HL-60 (cell line): ENCODE measurements around the gene CIAO1.

ENCODE experiments used
- CTCF ChIP-seq: IDR thresholded peaks from one replicate; pipeline ENCODE4 v1.5.1; 2011; ENCODE audit warnings: low read length, control low read depth, inconsistent platforms; ENCODE audit not compliant: insufficient read depth
- REST ChIP-seq: IDR thresholded peaks from 2 replicates; pipeline ENCODE4 v1.6.1; 2012; ENCODE audit warnings: low read depth; ENCODE audit not compliant: insufficient replicate concordance

GRCh38 chr2:96247009-96247408 lies 19.0 kb upstream of the CIAO1 start:
- TF ChIP-seq REST (no peak), CTCF (no peak)
